DOHH2 (cell line): Measurements from ENCODE around the gene ERGIC2.

Experiments used
- H3F3A ChIP-seq: fragments of 200-600 bp; sonication (generic), shearing (Covaris generic); 2 replicates; pipeline ENCODE4 v1.6.0; 2016; ENCODE audit warnings: antibody characterized with exemption, mild to moderate bottlenecking; ENCODE audit not compliant: control insufficient read depth, insufficient read depth
- H3K27ac ChIP-seq: fragments of 200-600 bp; sonication (generic); 2 replicates; pipeline ENCODE4 v1.5.1; 2014; ENCODE audit warnings: low read depth, mild to moderate bottlenecking, low read length, moderate library complexity
- H3K27me3 ChIP-seq: fragments of 200-600 bp; sonication (generic); 2 replicates; pipeline ENCODE4 v1.6.1; 2014; ENCODE audit warnings: mild to moderate bottlenecking, low read length, mixed read lengths; ENCODE audit not compliant: control insufficient read depth
- H3K36me3 ChIP-seq: fragments of 200-600 bp; sonication (generic); 2 replicates; pipeline ENCODE4 v1.6.1; 2014; ENCODE audit warnings: mild to moderate bottlenecking, low read length, moderate library complexity, mixed read lengths; ENCODE audit not compliant: control insufficient read depth
- H3K4me1 ChIP-seq: fragments of 200-600 bp; sonication (generic); 2 replicates; pipeline ENCODE4 v1.6.1; 2014; ENCODE audit warnings: mild to moderate bottlenecking, low read length, mixed read lengths; ENCODE audit not compliant: control insufficient read depth
- H3K4me2 ChIP-seq: fragments of 200-600 bp; sonication (generic); 2 replicates; pipeline ENCODE4 v1.6.0; 2014; ENCODE audit warnings: mild to moderate bottlenecking, low read length, moderate library complexity
- H3K4me3 ChIP-seq: fragments of 200-600 bp; sonication (generic); 2 replicates; pipeline ENCODE4 v1.5.1; 2014; ENCODE audit warnings: mild to moderate bottlenecking, low read length, mixed read lengths
- H3K79me2 ChIP-seq: fragments of 200-600 bp; sonication (generic); 2 replicates; pipeline ENCODE4 v1.6.1; 2014; ENCODE audit warnings: mild to moderate bottlenecking, low read length, mixed read lengths; ENCODE audit not compliant: control insufficient read depth
- H3K9me2 ChIP-seq: fragments of 200-600 bp; sonication (generic); replicated peaks from 2 replicates; pipeline ENCODE4 v1.6.1; 2014; ENCODE audit warnings: mild to moderate bottlenecking, low read length, mixed read lengths; ENCODE audit not compliant: control insufficient read depth
- H3K9me3 ChIP-seq: fragments of 200-600 bp; sonication (generic); 2 replicates; pipeline ENCODE4 v1.6.1; 2014; ENCODE audit warnings: antibody characterized with exemption, low read length, mixed read lengths; ENCODE audit not compliant: control insufficient read depth, insufficient read depth
- H4K20me1 ChIP-seq: fragments of 200-600 bp; sonication (generic); 2 replicates; pipeline ENCODE4 v1.6.0; 2014; ENCODE audit warnings: low read depth, mild to moderate bottlenecking, antibody characterized with exemption, low read length, moderate library complexity; ENCODE audit not compliant: control insufficient read depth, insufficient read depth
- EZH2phosphoT487 ChIP-seq: fragments of 200-600 bp; sonication (generic); IDR thresholded peaks from 2 replicates; pipeline ENCODE4 v1.6.1; 2017; ENCODE audit warnings: borderline replicate concordance, mild to moderate bottlenecking, antibody characterized with exemption, low read length, moderate library complexity, mixed read lengths
- TF ChIP-seq, protein P1 (sequence below): fragments of 200-600 bp; sonication (generic); IDR thresholded peaks from one replicate; pipeline ENCODE4 v1.5.1; 2014; ENCODE audit warnings: antibody characterized with exemption, mild to moderate bottlenecking, low read depth, low read length; ENCODE audit not compliant: poor library complexity, severe bottlenecking

Gene ERGIC2

DNA sequence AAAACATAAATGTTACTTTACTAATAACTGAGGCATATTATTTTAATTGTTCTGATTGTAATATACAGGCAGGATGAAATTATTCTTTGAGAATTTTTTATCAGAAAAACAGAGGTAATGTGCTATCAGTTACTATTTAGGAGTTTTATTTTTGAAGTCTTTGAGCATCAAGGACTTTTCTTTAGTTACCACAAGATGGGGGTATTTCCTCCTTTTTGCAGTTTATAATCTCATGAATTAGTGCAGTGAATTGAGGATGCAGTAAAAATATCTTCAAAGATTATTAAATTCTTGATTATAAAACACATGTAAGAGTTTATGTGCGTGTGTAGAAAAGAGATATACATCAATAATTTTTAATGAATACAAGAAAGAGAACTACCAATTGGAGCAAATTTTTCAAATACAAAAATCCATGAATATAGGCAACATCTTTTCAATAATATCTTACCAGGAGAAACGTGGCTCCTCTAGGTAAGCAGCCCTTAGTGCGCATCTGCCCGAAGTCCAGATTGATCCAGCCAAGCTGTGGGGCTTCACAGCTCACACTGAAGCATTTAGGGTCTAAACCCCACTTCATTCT is 71.6 kb downstream of the ERGIC2 start:
- no peaks in the 10 kb centered on the region for H3K4me1 ChIP-seq
- H3K4me3 ChIP-seq: no peak overlapping the region
- no peaks in the 10 kb centered on the region for H3K27me3 ChIP-seq
- no peaks in the 10 kb centered on the region for H3K9me2 ChIP-seq
- TF ChIP-seq EZH2phosphoT487: no peak
- TF ChIP-seq, protein P1, sequence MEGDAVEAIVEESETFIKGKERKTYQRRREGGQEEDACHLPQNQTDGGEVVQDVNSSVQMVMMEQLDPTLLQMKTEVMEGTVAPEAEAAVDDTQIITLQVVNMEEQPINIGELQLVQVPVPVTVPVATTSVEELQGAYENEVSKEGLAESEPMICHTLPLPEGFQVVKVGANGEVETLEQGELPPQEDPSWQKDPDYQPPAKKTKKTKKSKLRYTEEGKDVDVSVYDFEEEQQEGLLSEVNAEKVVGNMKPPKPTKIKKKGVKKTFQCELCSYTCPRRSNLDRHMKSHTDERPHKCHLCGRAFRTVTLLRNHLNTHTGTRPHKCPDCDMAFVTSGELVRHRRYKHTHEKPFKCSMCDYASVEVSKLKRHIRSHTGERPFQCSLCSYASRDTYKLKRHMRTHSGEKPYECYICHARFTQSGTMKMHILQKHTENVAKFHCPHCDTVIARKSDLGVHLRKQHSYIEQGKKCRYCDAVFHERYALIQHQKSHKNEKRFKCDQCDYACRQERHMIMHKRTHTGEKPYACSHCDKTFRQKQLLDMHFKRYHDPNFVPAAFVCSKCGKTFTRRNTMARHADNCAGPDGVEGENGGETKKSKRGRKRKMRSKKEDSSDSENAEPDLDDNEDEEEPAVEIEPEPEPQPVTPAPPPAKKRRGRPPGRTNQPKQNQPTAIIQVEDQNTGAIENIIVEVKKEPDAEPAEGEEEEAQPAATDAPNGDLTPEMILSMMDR: peak; percentile 45
- no peaks in the 10 kb centered on the region for H3K9me3 ChIP-seq
- no peak overlapping the region for H3K27ac ChIP-seq
- no peaks in the 10 kb centered on the region for H3K36me3 ChIP-seq
- no peak overlapping the region for H3K4me2 ChIP-seq
- no peaks in the 10 kb centered on the region for H3K79me2 ChIP-seq
- H3F3A ChIP-seq: no peaks in the 10 kb centered on the region
- no peaks in the 10 kb centered on the region for H4K20me1 ChIP-seq

DNA sequence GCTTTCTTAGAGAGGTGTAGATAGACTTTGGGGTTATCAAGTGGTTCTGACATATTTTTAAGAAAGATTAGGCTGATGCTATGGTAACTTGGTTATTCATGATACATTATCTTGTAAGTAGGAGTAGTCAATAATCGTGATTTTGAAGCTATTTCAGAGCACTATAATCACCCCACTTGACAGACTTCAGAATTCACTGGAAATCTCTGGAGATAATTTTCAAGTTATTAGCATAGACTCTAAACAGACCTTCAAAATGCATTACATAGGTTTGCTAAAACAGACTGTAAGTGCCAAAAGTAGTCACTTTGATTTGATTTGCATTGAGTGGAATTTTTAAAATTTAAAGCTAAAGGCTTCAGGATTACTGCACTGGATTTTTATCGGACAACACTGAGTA is 74.3 kb downstream of the ERGIC2 start:
- Histone ChIP-seq H3K4me3 (no peak overlapping the region), H3K9me2 (no peaks in the 10 kb centered on the region), H3K79me2 (no peaks in the 10 kb centered on the region), H3F3A (no peaks in the 10 kb centered on the region), H3K4me2 (no peak overlapping the region), H4K20me1 (no peaks in the 10 kb centered on the region), H3K4me1 (no peaks in the 10 kb centered on the region), H3K36me3 (no peaks in the 10 kb centered on the region), H3K9me3 (no peaks in the 10 kb centered on the region), H3K27ac (no peak overlapping the region), H3K27me3 (no peaks in the 10 kb centered on the region)
- TF ChIP-seq, protein P1: no peak
- no peak for TF ChIP-seq EZH2phosphoT487

DNA sequence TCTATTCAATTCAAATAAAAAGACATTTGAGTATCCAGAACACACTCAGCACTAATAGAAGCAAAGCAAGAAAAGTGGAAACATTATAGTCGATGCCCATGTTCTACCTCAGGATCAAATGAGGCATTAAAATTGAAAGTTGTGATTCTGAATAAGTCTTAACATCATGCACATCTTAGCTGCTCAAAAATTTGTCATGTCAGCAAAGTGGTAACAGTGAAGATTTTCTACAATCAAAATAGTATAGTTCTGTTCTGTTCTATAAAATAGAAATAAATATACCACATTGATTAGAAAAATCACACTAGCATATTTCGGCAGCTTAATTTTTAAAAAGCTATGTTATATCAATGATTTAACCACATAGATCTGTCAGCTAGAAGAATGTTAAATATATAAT is 74.7 kb downstream of the ERGIC2 start:
- Histone ChIP-seq H3K4me1 (no peaks in the 10 kb centered on the region), H3K4me2 (no peak overlapping the region), H3F3A (no peaks in the 10 kb centered on the region), H3K4me3 (no peak overlapping the region), H3K27me3 (no peaks in the 10 kb centered on the region), H3K36me3 (no peaks in the 10 kb centered on the region), H3K9me3 (no peaks in the 10 kb centered on the region), H3K79me2 (no peaks in the 10 kb centered on the region), H3K27ac (no peak overlapping the region), H3K9me2 (no peaks in the 10 kb centered on the region), H4K20me1 (no peaks in the 10 kb centered on the region)
- TF ChIP-seq EZH2phosphoT487: no peak
- TF ChIP-seq, protein P1: no peak

DNA sequence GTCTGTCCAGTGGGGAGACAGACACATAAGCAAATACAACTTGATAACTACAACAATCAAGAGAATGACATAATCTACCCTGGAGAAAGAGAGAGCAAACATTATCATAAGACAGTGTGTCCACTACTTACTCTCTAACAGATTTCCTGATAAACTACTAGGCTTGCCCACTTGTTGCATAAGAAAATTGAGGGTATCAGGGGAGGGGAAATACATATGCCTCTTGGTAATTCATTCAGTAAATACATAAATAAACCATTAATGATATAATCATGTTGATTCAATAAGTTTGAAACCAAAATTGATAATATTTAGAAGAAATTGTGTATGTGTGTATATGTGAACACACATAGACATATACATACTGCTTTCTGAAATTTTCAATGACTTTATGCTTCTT is 76.6 kb downstream of the ERGIC2 start:
- no peaks in the 10 kb centered on the region for H3K27me3 ChIP-seq
- no peaks in the 10 kb centered on the region for H3K9me2 ChIP-seq
- no peaks in the 10 kb centered on the region for H3K4me1 ChIP-seq
- no peaks in the 10 kb centered on the region for H3F3A ChIP-seq
- TF ChIP-seq EZH2phosphoT487: no peak
- TF ChIP-seq, protein P1: no peak
- no peak overlapping the region for H3K4me3 ChIP-seq
- H3K27ac ChIP-seq: no peak overlapping the region
- H4K20me1 ChIP-seq: no peaks in the 10 kb centered on the region
- H3K9me3 ChIP-seq: no peaks in the 10 kb centered on the region
- no peaks in the 10 kb centered on the region for H3K79me2 ChIP-seq
- H3K36me3 ChIP-seq: no peaks in the 10 kb centered on the region
- H3K4me2 ChIP-seq: no peak overlapping the region
